GM18873 (cell line): Measurements from ENCODE around the gene RAD17.
"Not testable (repeated sequence)": the region's sequence is repeated elsewhere in the genome, so short reads cannot be mapped to it uniquely, and the experiment has no call there.

Experiments used
- ATAC-seq: cut with Tn5 transposase; IDR thresholded peaks from one replicate; pipeline ENCODE4 v1.9.1; 2021; ENCODE audit warnings: mild to moderate bottlenecking, moderate library complexity, moderate number of reproducible peaks; ENCODE audit not compliant: unreplicated experiment, low FRiP score

RAD17 gene

GRCh38 chr5:69454460-69455249 is 85.0 kb downstream of the RAD17 start:
- ATAC-seq: no peak

- not testable (repeated sequence) for ATAC-seq
Observed at GRCh38 chr5:69455428-69455988, 85.9 kb downstream of the RAD17 start.

- ATAC-seq: no peak
Observed at GRCh38 chr5:69462170-69462569, 92.6 kb downstream of the RAD17 start.
